Measurements from ENCODE around the gene CCDC74B. TPM values are rescaled to one million over a fixed set of nuclear protein-coding genes. Genes with fewer than 3 reads are reported as not detected.
A peak's percentile ranks its signal among the peaks of the same experiment; 100 is the strongest.
"Not testable (repeated sequence)": the region's sequence is repeated elsewhere in the genome, so short reads cannot be mapped to it uniquely, and the experiment has no call there.

CCDC74B gene
- total and polyA plus RNA-seq, 2 experiments from 2014 or later: 7.8 to 17.0 TPM

- peak; percentile 90 to 92 for DNase-seq (ENCODE audit: low read depth in 1 of 2, low spot score in 1 of 2)
- Histone ChIP-seq H3K27ac (peak within 1 kb of the TSS; percentile 83), H3K4me3 (peak within 1 kb of the TSS; percentile 97)
- H3K36me3 ChIP-seq; H3K4me1 ChIP-seq (ENCODE audit: low read depth); H3K9me3 ChIP-seq (ENCODE audit: low read depth); H3K27me3 ChIP-seq: not testable (repeated sequence)
- TF ChIP-seq CTCF (IDR thresholded peaks at IDR 0.05; ENCODE audit: low read depth, low read length): peak; percentile 63
Measured at GRCh38 chr2:130181880-130182682, 37.2 kb upstream of the CCDC74B start, which contains the start of gene MZT2B. TSS of gene MZT2B (plus strand) at chr2:130182262. CDS start at chr2:130182283, 21 bp downstream.

- no peaks in the 10 kb centered on the region for H3K27me3 ChIP-seq
- H3K9me3 ChIP-seq (ENCODE audit: low read depth): no peaks in the 10 kb centered on the region
- H3K27ac ChIP-seq: peak within 1 kb of the TSS; percentile 83
- no peaks in the 10 kb centered on the region for H3K4me1 ChIP-seq (ENCODE audit: low read depth)
- no peak for TF ChIP-seq CTCF (IDR thresholded peaks at IDR 0.05; ENCODE audit: low read depth, low read length)
- H3K36me3 ChIP-seq: no peaks in the 10 kb centered on the region
- peak; percentile 97 to 98 for DNase-seq (ENCODE audit: low read depth in 1 of 2, low spot score in 1 of 2)
- H3K4me3 ChIP-seq: peak within 1 kb of the TSS; percentile 97
Measured at GRCh38 chr2:130181325-130181879, 36.5 kb upstream of the CCDC74B start, which contains the start of gene SMPD4. TSS of gene SMPD4 (minus strand) at chr2:130181602. CDS start at chr2:130176592, 5,010 bp downstream.

GRCh38 chr2:130180404-130181324 lies 35.8 kb upstream of the CCDC74B start:
- H3K4me3 ChIP-seq: peak overlapping the region; percentile 97
- H3K27ac ChIP-seq: peak overlapping the region; percentile 83

GRCh38 chr2:130174866-130175265 lies 30.0 kb upstream of the CCDC74B start:
- not testable (repeated sequence) for DNase-seq (ENCODE audit: low read depth in 1 of 2, low spot score in 1 of 2); H3K4me1 ChIP-seq (ENCODE audit: low read depth); H3K4me3 ChIP-seq; H3K27me3 ChIP-seq; H3K9me3 ChIP-seq (ENCODE audit: low read depth); H3K27ac ChIP-seq; H3K36me3 ChIP-seq

More at GRCh38 chr2:130180404-130181324, 35.8 kb upstream of the CCDC74B start:
- DNase-seq (ENCODE audit: low read depth in 1 of 2, low spot score in 1 of 2): peak in 1 of 2 donors; percentile 4
- not testable (repeated sequence) for H3K27me3 ChIP-seq; H3K4me1 ChIP-seq (ENCODE audit: low read depth); H3K36me3 ChIP-seq; H3K9me3 ChIP-seq (ENCODE audit: low read depth)

GRCh38 chr2:130169896-130170295 lies 25.0 kb upstream of the CCDC74B start:
- no peak for DNase-seq (ENCODE audit: low read depth in 1 of 2, low spot score in 1 of 2)
- Histone ChIP-seq H3K27ac (no peak overlapping the region), H3K4me3 (no peak overlapping the region), H3K27me3 (no peaks in the 10 kb centered on the region), H3K4me1 (ENCODE audit: low read depth) (no peaks in the 10 kb centered on the region), H3K9me3 (ENCODE audit: low read depth) (no peaks in the 10 kb centered on the region), H3K36me3 (peaks cover 3% of the 10 kb centered on the region)
- TF ChIP-seq CTCF (IDR thresholded peaks at IDR 0.05; ENCODE audit: low read depth, low read length): no peak

GRCh38 chr2:130169163-130169562 lies 24.3 kb upstream of the CCDC74B start:
- H3K27ac ChIP-seq; H3K4me1 ChIP-seq (ENCODE audit: low read depth); H3K27me3 ChIP-seq; DNase-seq (ENCODE audit: low read depth in 1 of 2, low spot score in 1 of 2); H3K36me3 ChIP-seq; H3K9me3 ChIP-seq (ENCODE audit: low read depth); H3K4me3 ChIP-seq: not testable (repeated sequence)

GRCh38 chr2:130166611-130167010 lies 21.7 kb upstream of the CCDC74B start:
- H3K4me3 ChIP-seq; H3K4me1 ChIP-seq (ENCODE audit: low read depth); H3K9me3 ChIP-seq (ENCODE audit: low read depth); DNase-seq (ENCODE audit: low read depth in 1 of 2, low spot score in 1 of 2); H3K27ac ChIP-seq; H3K36me3 ChIP-seq; H3K27me3 ChIP-seq: not testable (repeated sequence)
